Suprapubic skin (tissue), 4 donors: ENCODE results near the gene MCC.

Source experiments
- POLR2A ChIP-seq, 2 donors: fragments of 450-650 bp; IDR thresholded peaks; one replicate each; pipeline ENCODE4 v1.6.1; 2017; ENCODE audit warnings: antibody characterized with exemption in 2 of 2, mild to moderate bottlenecking in 2 of 2, moderate library complexity in 2 of 2
- POLR2AphosphoS5 ChIP-seq, 3 donors: sonication (generic); formaldehyde crosslinking; IDR thresholded peaks; one replicate each; pipeline ENCODE4 v1.6.1; 2017; ENCODE audit warnings: antibody characterized with exemption in 3 of 3

DNA sequence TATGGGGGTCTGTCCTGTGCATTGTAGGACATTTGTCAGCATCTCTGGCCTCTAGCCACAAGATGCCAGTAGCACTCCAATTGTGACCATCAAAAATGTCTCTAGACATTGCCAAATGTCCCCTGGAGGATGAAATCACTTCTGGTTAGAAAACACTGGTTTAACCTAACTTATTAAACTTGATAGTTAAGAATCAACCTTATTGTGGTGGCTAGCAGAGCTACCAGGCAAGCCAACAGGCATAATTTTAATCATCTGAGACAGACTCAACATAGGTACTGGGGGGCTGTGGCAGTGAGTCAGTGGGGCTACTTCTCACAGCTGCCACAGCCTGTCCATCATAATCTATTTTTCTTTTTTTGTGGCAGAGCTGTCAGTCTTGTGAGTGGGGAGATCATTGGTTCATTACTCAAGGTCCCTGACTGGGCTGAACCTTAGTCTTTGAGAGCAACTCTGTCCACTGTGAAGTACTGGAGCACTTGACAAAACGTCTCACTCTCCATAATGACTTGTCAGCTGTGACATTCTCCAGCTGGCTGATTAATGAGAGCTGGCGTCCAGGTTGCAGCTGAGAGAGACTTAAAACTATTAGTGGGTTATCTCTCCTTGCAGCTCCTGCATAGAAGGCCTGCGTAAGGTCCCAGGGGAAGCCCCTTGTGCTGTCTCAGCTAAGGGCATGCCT, 403.7 kb downstream of the MCC start:
- no peak for TF ChIP-seq POLR2A (IDR thresholded peaks at IDR 0.05)
- TF ChIP-seq POLR2AphosphoS5 (IDR thresholded peaks at IDR 0.05) = no peak
